GM12864 (cell line): ENCODE results near the gene CCDC195.

Source experiments
- DNase-seq: peaks from one replicate; pipeline ENCODE4 v3.0.0-alpha.2; 2011; ENCODE audit warnings: low read depth
- H3K4me3 ChIP-seq: 2 replicates; pipeline ENCODE4 v1.5.1; 2011; ENCODE audit warnings: mild to moderate bottlenecking, low read depth, low read length, control low read depth
- TF ChIP-seq, protein P1 (sequence below): IDR thresholded peaks from 2 replicates; pipeline ENCODE4 v1.5.1; 2011; ENCODE audit warnings: low read depth, mild to moderate bottlenecking, moderate library complexity, low read length, control low read depth, inconsistent platforms; ENCODE audit errors: missing control alignments

CCDC195 gene

DNA sequence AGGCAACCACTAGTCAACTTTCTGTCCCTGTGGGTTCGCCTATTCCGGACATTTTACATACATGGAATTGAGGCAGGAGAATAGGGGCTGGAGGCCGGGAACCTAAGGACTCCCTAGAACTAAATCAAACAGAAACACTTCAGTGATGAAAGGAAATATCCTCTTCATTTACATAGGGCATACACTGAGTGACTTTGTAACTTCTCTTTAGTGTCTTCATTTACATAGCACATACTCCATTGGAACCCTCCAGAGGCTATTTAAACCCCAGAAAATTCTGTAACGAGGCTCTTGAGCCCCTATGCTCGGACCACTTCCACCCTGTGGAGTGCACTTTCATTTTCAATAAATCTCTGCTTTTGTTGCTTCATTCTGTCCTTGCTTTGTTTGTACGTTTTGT lies 56.5 kb downstream of the CCDC195 start:
- no peak overlapping the region; the same call in 1 of the 2 replicates for H3K4me3 ChIP-seq
- TF ChIP-seq, protein P1, sequence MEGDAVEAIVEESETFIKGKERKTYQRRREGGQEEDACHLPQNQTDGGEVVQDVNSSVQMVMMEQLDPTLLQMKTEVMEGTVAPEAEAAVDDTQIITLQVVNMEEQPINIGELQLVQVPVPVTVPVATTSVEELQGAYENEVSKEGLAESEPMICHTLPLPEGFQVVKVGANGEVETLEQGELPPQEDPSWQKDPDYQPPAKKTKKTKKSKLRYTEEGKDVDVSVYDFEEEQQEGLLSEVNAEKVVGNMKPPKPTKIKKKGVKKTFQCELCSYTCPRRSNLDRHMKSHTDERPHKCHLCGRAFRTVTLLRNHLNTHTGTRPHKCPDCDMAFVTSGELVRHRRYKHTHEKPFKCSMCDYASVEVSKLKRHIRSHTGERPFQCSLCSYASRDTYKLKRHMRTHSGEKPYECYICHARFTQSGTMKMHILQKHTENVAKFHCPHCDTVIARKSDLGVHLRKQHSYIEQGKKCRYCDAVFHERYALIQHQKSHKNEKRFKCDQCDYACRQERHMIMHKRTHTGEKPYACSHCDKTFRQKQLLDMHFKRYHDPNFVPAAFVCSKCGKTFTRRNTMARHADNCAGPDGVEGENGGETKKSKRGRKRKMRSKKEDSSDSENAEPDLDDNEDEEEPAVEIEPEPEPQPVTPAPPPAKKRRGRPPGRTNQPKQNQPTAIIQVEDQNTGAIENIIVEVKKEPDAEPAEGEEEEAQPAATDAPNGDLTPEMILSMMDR = no peak
- no peak for DNase-seq

DNA sequence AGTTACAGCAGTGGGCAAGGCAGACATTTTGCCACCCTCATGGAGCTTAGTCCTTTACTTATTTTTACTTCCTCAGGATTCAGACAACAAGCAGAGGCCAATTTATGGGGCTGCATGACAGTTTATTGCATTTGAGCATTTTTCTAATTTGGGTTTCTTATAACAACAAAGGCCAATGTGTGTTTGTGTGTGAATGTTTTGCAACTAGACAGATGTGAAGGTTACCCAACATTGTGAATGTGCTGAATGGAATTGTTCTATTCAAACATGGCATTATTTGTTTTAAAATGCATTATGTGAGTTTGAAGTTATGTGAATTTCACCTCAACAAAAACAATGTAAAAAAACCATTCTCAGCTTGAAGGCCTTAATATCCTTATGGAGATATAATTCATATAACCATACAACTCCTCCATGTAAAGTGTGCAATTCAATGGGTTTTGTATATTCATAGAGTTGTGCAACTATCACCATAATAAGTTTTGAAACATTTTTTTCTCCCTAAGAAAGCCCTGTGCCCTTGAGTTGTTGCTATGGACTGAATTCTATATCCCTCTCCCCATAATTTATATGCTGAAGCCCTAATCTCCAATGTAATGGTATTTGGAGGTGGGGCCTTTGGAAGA lies 57.3 kb downstream of the CCDC195 start:
- TF ChIP-seq, protein P1 = no peak
- H3K4me3 ChIP-seq = no peak overlapping the region
- DNase-seq = no peak

DNA sequence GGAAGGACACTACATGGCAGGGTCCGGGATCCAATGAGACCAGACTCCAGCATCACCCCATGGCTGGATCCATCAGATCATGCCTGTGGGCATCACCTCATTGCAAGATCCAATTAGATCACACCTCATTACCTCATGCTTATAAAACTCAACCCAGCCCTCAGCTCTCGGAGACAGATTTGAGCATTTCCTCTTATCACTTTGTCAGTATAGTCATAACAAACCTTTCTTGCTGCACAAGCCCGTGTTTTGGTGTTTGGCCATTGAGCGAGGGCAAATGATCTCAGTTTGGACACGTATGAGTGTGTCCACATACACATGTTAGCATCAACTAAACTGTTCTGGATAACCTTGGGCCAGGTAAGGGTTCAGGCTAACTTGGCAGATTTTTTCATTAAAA lies 58.8 kb downstream of the CCDC195 start:
- TF ChIP-seq, protein P1 = no peak
- H3K4me3 ChIP-seq = no peak overlapping the region
- DNase-seq = no peak

DNA sequence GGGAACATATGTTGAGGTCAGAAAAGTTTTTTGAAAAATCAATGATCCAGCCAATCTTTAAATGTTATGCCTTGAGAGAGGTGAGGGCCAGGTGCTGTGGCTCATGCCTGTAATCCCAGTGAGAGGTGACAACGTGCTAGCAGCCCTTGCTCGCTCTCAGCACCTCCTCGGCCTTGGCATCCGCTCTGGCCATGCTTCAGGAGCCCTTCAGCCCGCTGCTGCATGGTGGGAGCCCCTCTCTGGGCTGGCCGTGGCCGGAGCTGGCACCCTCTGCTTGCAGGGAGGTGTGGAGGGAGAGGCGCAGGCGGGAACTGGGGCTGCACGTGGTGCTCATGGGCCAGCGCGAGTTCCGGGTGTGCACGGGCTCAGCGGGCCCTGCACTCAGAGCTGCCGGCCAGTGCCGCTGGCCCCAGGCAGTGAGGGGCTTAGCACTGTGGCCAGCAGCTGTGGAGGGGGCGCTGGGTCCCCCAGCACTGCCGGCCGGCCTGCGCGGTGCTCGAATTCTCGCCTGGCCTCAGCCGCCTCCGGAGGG lies 61.1 kb downstream of the CCDC195 start:
- H3K4me3 ChIP-seq = no peak overlapping the region
- no peak for DNase-seq
- TF ChIP-seq, protein P1 = no peak
